CD14-positive monocyte (primary cell): Measurements from ENCODE around the gene THAP12. TPM values are rescaled to one million over a fixed set of nuclear protein-coding genes. Genes with fewer than 3 reads are reported as not detected.

Experiments used
- DNase-seq, 3 donors: peaks; one replicate each; pipeline ENCODE4 v3.0.0-alpha.2; 2011 to 2022
- H2AFZ ChIP-seq: 2 replicates; pipeline ENCODE4 v1.6.0; 2012; ENCODE audit warnings: mild to moderate bottlenecking, low read depth, low read length, inconsistent platforms; ENCODE audit not compliant: insufficient read depth, poor library complexity, severe bottlenecking
- H3K27ac ChIP-seq, 2 donors: 1 replicate in 1 of 2; 2 replicates in 1 of 2; pipeline ENCODE4 v1.5.1; 2012 to 2013; ENCODE audit warnings: low read length in 2 of 2, control low read depth in 1 of 2, inconsistent platforms in 1 of 2, low read depth in 1 of 2, mild to moderate bottlenecking in 1 of 2
- H3K27me3 ChIP-seq, 2 donors: one replicate each; pipeline versions ENCODE4 v1.6.0 to v1.6.1; 2011 to 2013; ENCODE audit warnings: low read length in 2 of 2; ENCODE audit not compliant: control insufficient read depth in 2 of 2, insufficient read depth in 2 of 2
- H3K36me3 ChIP-seq, 2 donors: replicated peaks in 1 of 2; 1 replicate in 1 of 2; 2 replicates in 1 of 2; pipeline versions ENCODE4 v1.5.1 to v1.6.1; 2012 to 2013; ENCODE audit warnings: low read length in 2 of 2, control low read depth in 1 of 2, inconsistent platforms in 1 of 2, mild to moderate bottlenecking in 1 of 2; ENCODE audit not compliant: insufficient read depth in 2 of 2, control insufficient read depth in 1 of 2
- H3K4me1 ChIP-seq, 2 donors: 1 replicate in 1 of 2; 2 replicates in 1 of 2; pipeline versions ENCODE4 v1.5.1 to v1.6.1; 2012 to 2013; ENCODE audit warnings: low read length in 2 of 2, control low read depth in 1 of 2, inconsistent platforms in 1 of 2, mild to moderate bottlenecking in 1 of 2, moderate library complexity in 1 of 2; ENCODE audit not compliant: insufficient read depth in 2 of 2, control insufficient read depth in 1 of 2
- H3K4me2 ChIP-seq: replicated peaks from 2 replicates; pipeline ENCODE3; 2012; ENCODE audit warnings: low read length, moderate library complexity, mild to moderate bottlenecking; ENCODE audit not compliant: poor library complexity, severe bottlenecking; ENCODE audit errors: extremely low read depth
- H3K4me3 ChIP-seq, 3 experiments: fragments of 200-600 bp in 1 of 3; sonication (generic) in 1 of 3; replicated peaks in 1 of 3; 1 replicate in 2 of 3; 2 replicates in 1 of 3; pipeline ENCODE4 v1.5.1; 2011 to 2013; ENCODE audit warnings: low read length in 3 of 3, mild to moderate bottlenecking in 3 of 3, control low read depth in 2 of 3, low read depth in 2 of 3, inconsistent platforms in 1 of 3, moderate library complexity in 1 of 3
- H3K79me2 ChIP-seq: 2 replicates; pipeline ENCODE4 v1.6.0; 2012; ENCODE audit warnings: mild to moderate bottlenecking, control low read depth, inconsistent platforms, low read length, moderate library complexity; ENCODE audit not compliant: insufficient read depth
- H3K9ac ChIP-seq: 2 replicates; pipeline ENCODE4 v1.6.0; 2017; ENCODE audit warnings: low read length, mild to moderate bottlenecking; ENCODE audit not compliant: insufficient read depth, poor library complexity, severe bottlenecking
- H3K9me3 ChIP-seq, 2 donors: replicated peaks in 1 of 2; 1 replicate in 1 of 2; 2 replicates in 1 of 2; pipeline versions ENCODE4 v1.5.1 to v1.6.1; 2012 to 2013; ENCODE audit warnings: low read length in 2 of 2, control low read depth in 1 of 2; ENCODE audit not compliant: control insufficient read depth in 1 of 2, insufficient read depth in 1 of 2
- H4K20me1 ChIP-seq: 2 replicates; pipeline ENCODE4 v1.6.0; 2012; ENCODE audit warnings: mild to moderate bottlenecking, low read length, control low read depth, moderate library complexity; ENCODE audit not compliant: insufficient read depth
- H3K27ac Mint-ChIP-seq, 7 donors: one replicate each; pipeline ENCODE4 v1.8.0; 2020; ENCODE audit warnings: mild to moderate bottlenecking in 7 of 7, mixed read lengths in 7 of 7, moderate library complexity in 6 of 7, inconsistent platforms in 2 of 7
- H3K27me3 Mint-ChIP-seq, 3 donors: one replicate each; pipeline ENCODE4 v1.8.0; 2021 to 2022; ENCODE audit warnings: low read depth in 3 of 3, mild to moderate bottlenecking in 3 of 3, mixed read lengths in 3 of 3, moderate library complexity in 3 of 3, inconsistent platforms in 1 of 3
- H3K36me3 Mint-ChIP-seq, 2 donors: one replicate each; pipeline ENCODE4 v1.8.0; 2020; ENCODE audit warnings: mixed read lengths in 2 of 2, inconsistent platforms in 1 of 2, mild to moderate bottlenecking in 1 of 2
- H3K4me1 Mint-ChIP-seq: one replicate; pipeline ENCODE4 v1.8.0; 2020; ENCODE audit warnings: mild to moderate bottlenecking, mixed read lengths
- H3K4me3 Mint-ChIP-seq, 2 donors: one replicate each; pipeline ENCODE4 v1.8.0; 2020; ENCODE audit warnings: mild to moderate bottlenecking in 2 of 2, mixed read lengths in 2 of 2, moderate library complexity in 1 of 2
- H3K9me3 Mint-ChIP-seq, 7 donors: one replicate each; pipeline ENCODE4 v1.8.0; 2020 to 2022; ENCODE audit warnings: mixed read lengths in 7 of 7, mild to moderate bottlenecking in 6 of 7, moderate library complexity in 6 of 7, inconsistent platforms in 2 of 7
- CTCF ChIP-seq: fragments of 200-600 bp; IDR thresholded peaks from one replicate; pipeline ENCODE4 v1.8.0; 2022; ENCODE audit warnings: antibody characterized with exemption, mild to moderate bottlenecking
- WGBS: methylation state at CpG from one replicate; pipeline ENCODE4 v1.1.5; 2013; ENCODE audit warnings: missing lambda C conversion rate; ENCODE audit not compliant: insufficient coverage; 5-methylcytosine and 5-hydroxymethylcytosine counted together
- intact Hi-C, 2 donors: fragments of 100-400 bp; cut with micrococcal nuclease; formaldehyde crosslinking; loops; one replicate each; pipeline versions ENCODE4 v1.15.0 to v1.15.1; 2023
- polyA minus RNA-seq: library from RNA; depleted of rRNA, polyadenylated mRNA; stranded (reverse); fragments of >200 nt; gene quantifications from 2 replicates; pipeline ENCODE4 v1.2.3, GENCODE V29; 2012
- polyA plus RNA-seq, 3 donors: library from polyadenylated mRNA; depleted of rRNA in 1 of 3; unstranded in 2 of 3; stranded (reverse) in 1 of 3; fragments of 300-500 nt in 2 of 3; fragments of >200 nt in 1 of 3; fragmentation: Illumina TruSeq in 2 of 3; gene quantifications; 1 replicate in 2 of 3; 2 replicates in 1 of 3; pipeline ENCODE4 v1.2.3, GENCODE V29; 2012 to 2021
- total RNA-seq, 12 experiments: library from RNA in 1 of 12; stranded (reverse) in 1 of 12; fragments of 120-200 nt in 1 of 12; gene quantifications; one replicate each; pipeline ENCODE4 v1.2.4 and lab custom pipeline; 2013 to 2026; ENCODE audit warnings: mixed read lengths in 6 of 12, inconsistent platforms in 1 of 12

Gene THAP12
- 55.6 TPM for total RNA-seq (2013)
- polyA plus RNA-seq (10 to 100 TPM; 18.3 to 22.5 (median 20.0) TPM), polyA minus RNA-seq (11.5 and 17.6 TPM in 2 replicates), total RNA-seq (lab: John Stamatoyannopoulos, UW) (51.4 to 113 (median 80.3) reads per million in 11 experiments)

GRCh38 chr11:76380977-76381719 lies at the start of gene THAP12, which contains the start of gene GVQW3:
THAP12 (minus strand) TSS chr11:76381132; CDS start chr11:76380836, 296 bp downstream.
GVQW3 (plus strand) TSS chr11:76381323; CDS start chr11:76381829, 506 bp downstream.
- H2AFZ ChIP-seq, result peak within 1 kb of the TSS; percentile 91
- peak; percentile 39 for TF ChIP-seq CTCF
- under 1% methylated on average over 62 of the region's 69 CpGs for WGBS
- Mint-ChIP-seq H3K4me1 (peaks cover 59% of the 10 kb centered on the region), H3K27me3 (peaks cover 0 to 4% (median 0%) of the 10 kb centered on the region in 3 donors), H3K36me3 (no peaks in the 10 kb centered on the region), H3K27ac (peak within 1 kb of the TSS; percentile 88 to 96 (median 93)), H3K9me3 (no peaks in the 10 kb centered on the region), H3K4me3 (peak within 1 kb of the TSS; percentile 96 to 97)
- intact Hi-C loops, result loop anchor here (2.0 to 10.0 kb wide), 5 partner anchors 44 to 174 kb away; partner anchors contain the start of genes EMSY (in 1 of the 2) and WNT11 (in 1 of the 2)
- H3K36me3 ChIP-seq, result no peaks in the 10 kb centered on the region
- peak within 1 kb of the TSS; percentile 90 for H3K9ac ChIP-seq
- H3K27me3 ChIP-seq, result no peaks in the 10 kb centered on the region
- H4K20me1 ChIP-seq, result peaks cover 43% of the 10 kb centered on the region
- peaks cover 44% of the 10 kb centered on the region for H3K79me2 ChIP-seq
- H3K4me2 ChIP-seq, result peak within 1 kb of the TSS; percentile 90
- H3K27ac ChIP-seq, result peak within 1 kb of the TSS; percentile 11 to 84
- H3K9me3 ChIP-seq, result no peaks in the 10 kb centered on the region
- peak within 1 kb of the TSS; percentile 70 to 93 (median 74) for H3K4me3 ChIP-seq
- H3K4me1 ChIP-seq, result peaks cover 28 to 37% of the 10 kb centered on the region in 2 donors
- DNase-seq, result peak; percentile 97 to 98 (median 98)

GRCh38 chr11:76426660-76427059 lies 45.7 kb upstream of the THAP12 start:
- no peaks in the 10 kb centered on the region for H3K27me3 ChIP-seq
- H3K4me3 ChIP-seq, result no peak overlapping the region
- Mint-ChIP-seq H3K4me1 (no peaks in the 10 kb centered on the region), H3K4me3 (no peak overlapping the region), H3K27me3 (peaks cover 4 to 11% (median 7%) of the 10 kb centered on the region in 3 donors), H3K27ac (no peak overlapping the region), H3K36me3 (no peaks in the 10 kb centered on the region), H3K9me3 (peaks cover 0 to 2% (median 0%) of the 10 kb centered on the region in 7 donors)
- no peak overlapping the region for H3K4me2 ChIP-seq
- no peaks in the 10 kb centered on the region for H3K4me1 ChIP-seq
- no peak overlapping the region for H3K27ac ChIP-seq
- TF ChIP-seq CTCF, result no peak
- no peak overlapping the region for H2AFZ ChIP-seq
- no peaks in the 10 kb centered on the region for H3K36me3 ChIP-seq
- no peaks in the 10 kb centered on the region for H4K20me1 ChIP-seq
- no peak overlapping the region for H3K9ac ChIP-seq
- no peaks in the 10 kb centered on the region for H3K79me2 ChIP-seq
- H3K9me3 ChIP-seq, result no peaks in the 10 kb centered on the region
- DNase-seq, result no peak
- intact Hi-C loops, result no loop called here
